ENCODE data around the gene CD300LD. TPM values are rescaled to one million over a fixed set of nuclear protein-coding genes. Genes with fewer than 3 reads are reported as not detected.

CD300LD gene
- total RNA-seq, 1 donor from 2014 or later: not detected

- Mint-ChIP-seq H3K9me3 (no peaks in the 10 kb centered on the region), H3K4me3 (ENCODE audit: low read depth) (no peak overlapping the region)
- DNase-seq (ENCODE audit: low spot score): no peak
Measured at GRCh38 chr17:74530831-74531150, 61.3 kb downstream of the CD300LD start.

More at GRCh38 chr17:74530831-74531150, 61.3 kb downstream of the CD300LD start:
- intact Hi-C loops (cut with micrococcal nuclease): loop anchor here (10.0 kb wide), 1 partner anchor 226 kb away; no protein-coding TSS in a partner anchor
- Mint-ChIP-seq H3K36me3 (ENCODE audit: low read depth) (no peaks in the 10 kb centered on the region), H3K27me3 (ENCODE audit: low read depth) (peaks cover 20% of the 10 kb centered on the region), H3K27ac (no peak overlapping the region), H3K4me1 (ENCODE audit: low read depth) (peaks cover 7% of the 10 kb centered on the region)

Other genes starting within 250 kb of the CD300LD start
- gene BTBD17, start 230.4 kb downstream of the CD300LD start, total RNA-seq: not detected in 2 replicates
- gene GPR142, start 224.8 kb downstream of the CD300LD start, total RNA-seq: not detected in 2 replicates
- gene GPRC5C, start 160.2 kb downstream of the CD300LD start, total RNA-seq: 0.44 and 0.89 TPM in 2 replicates
- gene CD300A, start 125.6 kb downstream of the CD300LD start, total RNA-seq: 16.6 and 16.7 TPM in 2 replicates
- not detected in 2 replicates for gene CD300LB, start 60.8 kb downstream of the CD300LD start, total RNA-seq
- 0.32 TPM in 1 of 2 replicates, not detected in the other for gene CD300C, start 46.2 kb downstream of the CD300LD start, total RNA-seq
- not detected in 2 replicates for gene CD300H, start 24.8 kb downstream of the CD300LD start, total RNA-seq
- not detected in 2 replicates for gene CD300E, start 31.5 kb upstream of the CD300LD start, total RNA-seq
- gene CD300LF, start 120.6 kb upstream of the CD300LD start, total RNA-seq: not detected in 2 replicates
- gene RAB37, start 145.0 kb upstream of the CD300LD start, total RNA-seq: 9.7 and 12.1 TPM in 2 replicates
- gene NHERF1, start 156.3 kb upstream of the CD300LD start, total RNA-seq: 129 and 133 TPM in 2 replicates
- gene NAT9, start 184.1 kb upstream of the CD300LD start, total RNA-seq: 55.3 TPM in 2 replicates

Data from activated T-helper 2 cell treated with anti-CD3 and anti-CD28 coated beads, Interferon-gamma antibody, Interleukin-2, Interleukin-4, amounts not matched to agents 10 μg/mL and 5 μg/mL and 100 μg/mL, durations not matched to agents 14 hours and 24 hours and 36 hours (primary cell).